Loucy (cell line): ENCODE results near the gene TMEM170A.

Experiments used
- H2AFZ ChIP-seq: fragments of 200-600 bp; sonication (generic); 2 replicates; pipeline ENCODE4 v1.6.0; 2016; ENCODE audit warnings: antibody characterized with exemption, mild to moderate bottlenecking, low read length, moderate library complexity
- H3F3A ChIP-seq: fragments of 200-600 bp; 2 replicates; pipeline ENCODE4 v1.6.0; 2016; ENCODE audit warnings: antibody characterized with exemption, low read depth, mild to moderate bottlenecking
- H3K27me3 ChIP-seq: fragments of 200-600 bp; sonication (generic); 2 replicates; pipeline ENCODE4 v1.6.1; 2014; ENCODE audit warnings: low read length, mild to moderate bottlenecking; ENCODE audit not compliant: insufficient read depth, poor library complexity, severe bottlenecking
- H3K36me3 ChIP-seq: fragments of 200-600 bp; sonication (generic); 2 replicates; pipeline ENCODE4 v1.6.1; 2016; ENCODE audit warnings: low read length; ENCODE audit not compliant: insufficient read depth
- H3K4me1 ChIP-seq: fragments of 200-600 bp; sonication (generic); 2 replicates; pipeline ENCODE4 v1.5.1; 2014; ENCODE audit warnings: low read length, mild to moderate bottlenecking; ENCODE audit not compliant: insufficient read depth, poor library complexity, severe bottlenecking
- H3K4me2 ChIP-seq: fragments of 200-600 bp; sonication (generic); 2 replicates; pipeline ENCODE4 v1.6.0; 2014; ENCODE audit warnings: antibody characterized with exemption, low read length, low read depth, mild to moderate bottlenecking; ENCODE audit not compliant: poor library complexity, severe bottlenecking
- H3K4me3 ChIP-seq: fragments of 200-600 bp; sonication (generic); 2 replicates; pipeline ENCODE4 v1.5.1; 2014; ENCODE audit warnings: low read length, mild to moderate bottlenecking, mixed read lengths; ENCODE audit not compliant: poor library complexity, severe bottlenecking
- H3K79me2 ChIP-seq: fragments of 200-600 bp; sonication (generic); 2 replicates; pipeline ENCODE4 v1.6.1; 2014; ENCODE audit warnings: low read length; ENCODE audit not compliant: insufficient read depth
- H3K9ac ChIP-seq: fragments of 200-600 bp; sonication (generic); 2 replicates; pipeline ENCODE4 v1.6.0; 2014; ENCODE audit warnings: mild to moderate bottlenecking, low read depth, low read length, moderate library complexity; ENCODE audit not compliant: poor library complexity, severe bottlenecking
- H3K9me2 ChIP-seq: fragments of 200-600 bp; sonication (generic); replicated peaks from 2 replicates; pipeline ENCODE4 v1.6.1; 2016; ENCODE audit warnings: low read depth, low read length, mixed read lengths
- H3K9me3 ChIP-seq: fragments of 200-600 bp; sonication (generic); 2 replicates; pipeline ENCODE4 v1.6.1; 2014; ENCODE audit warnings: mild to moderate bottlenecking, antibody characterized with exemption, low read length, low read depth; ENCODE audit not compliant: insufficient read depth
- H4K20me1 ChIP-seq: fragments of 200-600 bp; sonication (generic); 2 replicates; pipeline ENCODE4 v1.6.0; 2014; ENCODE audit warnings: antibody characterized with exemption, low read length, mild to moderate bottlenecking; ENCODE audit not compliant: insufficient read depth, poor library complexity, severe bottlenecking
- CTCF ChIP-seq: fragments of 200-600 bp; sonication (generic); conservative IDR thresholded peaks from 2 replicates; pipeline ENCODE4 v1.5.1; 2014; ENCODE audit warnings: mild to moderate bottlenecking, antibody characterized with exemption, low read length
- EZH2phosphoT487 ChIP-seq: fragments of 200-600 bp; IDR thresholded peaks from 2 replicates; pipeline ENCODE4 v1.6.1; 2018; ENCODE audit warnings: antibody characterized with exemption, mild to moderate bottlenecking, moderate library complexity, borderline replicate concordance

TMEM170A gene

GRCh38 chr16:75483222-75483621 is 18.7 kb upstream of the TMEM170A start:
- no peak overlapping the region for H3K9ac ChIP-seq
- no peaks in the 10 kb centered on the region for H3K4me1 ChIP-seq
- TF ChIP-seq CTCF, result no peak
- TF ChIP-seq EZH2phosphoT487, result no peak

GRCh38 chr16:75482434-75483205 is 18.1 kb upstream of the TMEM170A start:
- Histone ChIP-seq H2AFZ (no peak overlapping the region), H3K36me3 (no peaks in the 10 kb centered on the region), H3K4me2 (no peak overlapping the region), H3F3A (no peaks in the 10 kb centered on the region), H3K4me1 (no peaks in the 10 kb centered on the region), H3K9me2 (no peaks in the 10 kb centered on the region), H3K9me3 (no peaks in the 10 kb centered on the region), H3K4me3 (no peak overlapping the region), H3K27me3 (no peaks in the 10 kb centered on the region), H3K79me2 (no peaks in the 10 kb centered on the region), H3K9ac (no peak overlapping the region), H4K20me1 (no peaks in the 10 kb centered on the region)
- no peak for TF ChIP-seq CTCF
- TF ChIP-seq EZH2phosphoT487, result no peak

More at GRCh38 chr16:75483222-75483621, 18.7 kb upstream of the TMEM170A start:
- no peak overlapping the region for H2AFZ ChIP-seq
- H3K79me2 ChIP-seq, result no peaks in the 10 kb centered on the region
- H3F3A ChIP-seq, result no peaks in the 10 kb centered on the region
- H3K36me3 ChIP-seq, result no peaks in the 10 kb centered on the region
- H3K9me2 ChIP-seq, result no peaks in the 10 kb centered on the region
- H3K27me3 ChIP-seq, result no peaks in the 10 kb centered on the region
- H4K20me1 ChIP-seq, result no peaks in the 10 kb centered on the region
- H3K9me3 ChIP-seq, result no peaks in the 10 kb centered on the region
- H3K4me2 ChIP-seq, result no peak overlapping the region
- H3K4me3 ChIP-seq, result no peak overlapping the region

- TF ChIP-seq EZH2phosphoT487, result no peak
- no peak for TF ChIP-seq CTCF
- Histone ChIP-seq H3K79me2 (no peaks in the 10 kb centered on the region), H2AFZ (no peak overlapping the region), H3K4me3 (no peak overlapping the region), H3K36me3 (no peaks in the 10 kb centered on the region), H3F3A (no peaks in the 10 kb centered on the region), H3K9me2 (no peaks in the 10 kb centered on the region), H3K9ac (no peak overlapping the region), H3K4me1 (no peaks in the 10 kb centered on the region), H4K20me1 (no peaks in the 10 kb centered on the region), H3K27me3 (no peaks in the 10 kb centered on the region), H3K9me3 (no peaks in the 10 kb centered on the region), H3K4me2 (no peak overlapping the region)
Observed at GRCh38 chr16:75481475-75481874, 17.0 kb upstream of the TMEM170A start.
